Non-pigmented ciliary epithelial cell (primary cell): ENCODE results near the gene SCUBE2.

ENCODE experiments used
- DNase-seq: peaks from one replicate; pipeline ENCODE4 v3.0.0-alpha.2; 2010; ENCODE audit warnings: low read depth

SCUBE2 gene

DNA sequence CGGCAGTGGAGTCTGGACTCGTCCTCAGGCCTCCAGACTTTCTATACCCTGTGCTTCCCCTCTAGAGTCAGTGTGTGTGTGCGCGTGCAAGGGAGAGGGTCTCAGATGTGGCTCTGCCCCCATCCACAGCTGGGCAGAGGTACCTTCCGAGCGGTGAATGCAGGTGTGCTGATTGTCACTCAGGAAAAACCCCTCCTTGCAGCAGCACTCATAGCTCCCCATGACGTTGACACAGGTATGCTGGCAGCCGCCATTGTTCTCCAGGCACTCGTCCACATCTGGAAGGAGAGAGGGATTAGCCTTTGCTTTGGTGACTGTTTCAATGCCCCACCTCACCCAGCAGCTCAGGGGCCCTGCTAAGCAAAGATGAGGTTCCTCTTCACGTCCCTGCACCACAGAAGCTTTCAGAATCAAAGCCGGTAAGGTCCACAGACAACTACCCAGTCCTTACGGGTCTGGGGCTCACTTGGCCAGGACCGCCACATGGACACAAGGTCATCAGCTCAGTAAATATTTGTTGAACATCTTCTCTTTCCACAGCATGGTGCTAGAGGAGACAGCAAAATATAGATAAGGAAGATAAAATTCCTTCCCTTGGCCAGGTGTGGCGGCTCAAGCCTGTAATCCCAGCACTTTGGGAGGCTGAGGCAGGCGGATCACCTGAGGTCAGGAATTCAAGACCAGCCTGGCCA lies 16.9 kb downstream of the SCUBE2 start:
- no peak for DNase-seq

GRCh38 chr11:9073466-9074225 lies 17.8 kb downstream of the SCUBE2 start:
- DNase-seq: no peak

DNA sequence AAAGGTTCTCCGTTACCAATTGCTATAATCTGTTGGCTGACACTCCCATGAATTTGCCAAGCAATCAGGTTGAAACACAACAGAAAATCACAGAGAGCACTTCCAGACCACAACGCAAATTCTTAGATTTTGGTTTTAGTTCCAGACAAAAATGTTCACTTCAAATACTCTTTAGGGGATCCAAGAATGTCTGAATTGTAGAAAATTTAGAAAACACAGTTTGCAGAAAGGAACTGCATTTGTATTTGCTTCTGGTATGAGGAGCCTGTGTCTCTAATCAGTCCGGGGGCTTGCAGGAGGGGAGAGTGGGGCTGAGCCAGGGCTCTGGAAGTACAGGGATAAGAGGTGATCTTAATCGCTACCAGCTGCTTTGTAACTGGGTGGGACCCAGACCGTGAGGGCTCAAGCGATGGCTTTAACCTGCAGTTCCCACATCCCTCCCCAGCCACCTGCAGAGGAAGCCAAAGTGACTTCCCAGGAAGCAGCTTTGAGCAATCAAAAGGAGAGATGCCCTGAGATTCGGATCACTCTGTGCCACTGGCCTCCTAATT lies 18.7 kb downstream of the SCUBE2 start:
- no peak for DNase-seq

- DNase-seq: no peak
These were observed 19.7 kb downstream of the SCUBE2 start for GRCh38 chr11:9071692-9072091.

GRCh38 chr11:9070749-9071491 lies 20.5 kb downstream of the SCUBE2 start:
- DNase-seq: no peak

DNA sequence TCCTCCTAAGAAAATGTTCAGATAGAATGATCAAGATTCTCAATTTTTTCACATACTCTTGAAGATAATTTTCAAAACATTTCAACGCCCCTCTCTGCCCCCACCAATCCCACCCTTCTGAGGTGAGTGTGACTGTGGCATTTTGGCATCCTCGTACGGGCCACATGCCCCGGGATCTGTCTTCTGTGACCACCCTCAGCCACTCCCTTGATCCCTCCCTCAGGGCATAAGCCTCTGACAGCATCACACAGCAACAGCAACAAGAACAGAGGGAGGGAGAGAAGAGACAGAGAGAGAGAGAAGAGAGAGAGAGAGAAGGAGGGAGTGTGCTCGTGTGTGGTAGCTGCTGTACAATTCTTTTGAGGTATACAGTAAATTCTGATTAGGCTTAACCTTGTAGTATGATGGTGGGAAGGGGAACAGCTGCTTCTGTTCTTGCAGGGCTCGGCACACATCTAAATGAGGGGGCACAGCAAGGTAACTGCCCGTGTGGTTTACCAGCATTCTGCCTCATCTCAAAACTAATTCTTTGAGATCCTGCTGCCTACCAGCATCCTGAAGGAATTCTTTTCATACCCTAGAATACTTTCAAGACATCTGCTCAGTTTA lies 21.4 kb downstream of the SCUBE2 start:
- no peak for DNase-seq

GRCh38 chr11:9069256-9069655 lies 22.1 kb downstream of the SCUBE2 start:
- no peak for DNase-seq

DNA sequence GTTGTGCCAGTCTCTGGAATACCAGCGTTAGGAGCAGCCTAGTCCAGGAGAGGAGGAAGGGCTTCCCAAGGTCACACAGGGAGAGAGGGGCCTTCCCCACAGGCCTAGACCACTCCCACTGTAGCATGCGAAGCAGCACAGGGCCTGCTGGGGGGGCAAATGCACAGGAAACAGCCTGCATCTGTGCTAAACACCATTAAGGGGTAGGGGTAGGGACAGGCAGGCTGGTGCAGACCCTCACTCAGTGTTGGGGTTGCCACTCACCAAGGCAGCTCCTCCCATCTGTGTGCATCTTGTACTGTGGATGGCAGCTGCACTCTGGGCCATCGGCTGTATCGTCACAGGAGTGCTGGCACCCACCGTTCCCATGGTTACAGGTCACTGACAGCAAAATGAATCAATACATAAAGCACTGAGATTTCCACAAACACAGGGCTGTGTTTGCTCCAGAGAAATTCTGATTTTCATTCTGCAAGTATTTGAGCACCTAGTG lies 24.9 kb downstream of the SCUBE2 start:
- no peak for DNase-seq

DNA sequence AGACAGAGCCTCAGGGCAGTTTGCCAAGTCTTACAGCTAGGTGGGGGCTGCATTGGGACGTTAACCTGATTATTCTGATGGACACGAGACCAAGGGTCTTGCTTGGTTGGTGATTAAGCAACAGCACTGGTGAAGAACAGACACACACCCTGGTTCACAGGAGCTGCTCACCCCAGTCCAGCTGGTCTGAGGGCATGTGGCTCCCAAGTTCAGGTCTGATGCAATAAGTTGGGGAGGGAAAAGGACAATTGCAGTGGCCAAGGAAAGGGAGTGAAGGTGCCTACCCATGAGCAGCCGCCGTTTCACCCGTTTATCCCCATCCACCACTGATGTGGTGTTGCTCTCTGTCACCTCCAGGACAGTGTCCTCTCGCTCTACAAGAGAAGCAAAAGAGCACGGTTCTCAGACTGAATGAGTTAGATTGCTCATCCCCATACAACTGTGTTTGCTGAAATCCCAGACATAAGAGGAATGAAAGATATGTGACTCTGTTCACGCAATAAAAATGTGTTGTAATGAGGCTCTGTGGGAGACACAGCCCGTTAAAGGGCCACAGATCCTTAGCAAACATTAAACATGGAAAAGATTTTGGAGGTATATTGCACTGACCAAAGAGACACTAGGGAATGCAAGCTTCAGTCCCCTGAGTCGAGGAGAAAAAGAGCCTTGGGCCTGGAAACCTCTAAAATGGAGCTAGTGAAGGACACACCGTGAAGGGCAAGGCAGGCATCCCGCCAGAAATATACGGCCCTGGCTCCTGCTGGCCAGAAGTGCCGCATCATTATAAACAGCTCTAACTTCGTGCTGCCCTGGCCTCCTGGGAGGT lies 25.6 kb downstream of the SCUBE2 start:
- DNase-seq: no peak

GRCh38 chr11:9061807-9062206 lies 29.6 kb downstream of the SCUBE2 start:
- no peak for DNase-seq

- DNase-seq: no peak
These were observed 30.7 kb downstream of the SCUBE2 start for GRCh38 chr11:9060700-9061111.

DNA sequence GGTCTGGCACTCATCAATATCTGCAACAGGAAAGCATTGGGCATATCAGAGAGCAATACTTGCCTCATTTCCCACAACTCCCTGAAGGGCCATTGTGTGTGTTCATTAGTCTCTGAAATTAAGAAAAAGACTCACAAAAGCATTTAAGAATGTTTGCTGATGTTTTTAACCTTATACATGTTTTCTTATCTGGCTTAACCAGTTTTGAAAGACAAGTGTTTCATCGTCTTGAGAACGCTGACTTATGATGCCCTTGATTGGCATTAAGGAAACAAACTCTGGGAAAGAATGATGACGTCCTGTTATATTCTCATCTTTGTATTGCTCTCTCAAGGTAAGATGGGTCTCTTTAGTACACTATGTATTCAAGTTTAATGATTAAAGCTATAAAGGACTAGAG lies 32.0 kb downstream of the SCUBE2 start:
- DNase-seq: no peak

DNA sequence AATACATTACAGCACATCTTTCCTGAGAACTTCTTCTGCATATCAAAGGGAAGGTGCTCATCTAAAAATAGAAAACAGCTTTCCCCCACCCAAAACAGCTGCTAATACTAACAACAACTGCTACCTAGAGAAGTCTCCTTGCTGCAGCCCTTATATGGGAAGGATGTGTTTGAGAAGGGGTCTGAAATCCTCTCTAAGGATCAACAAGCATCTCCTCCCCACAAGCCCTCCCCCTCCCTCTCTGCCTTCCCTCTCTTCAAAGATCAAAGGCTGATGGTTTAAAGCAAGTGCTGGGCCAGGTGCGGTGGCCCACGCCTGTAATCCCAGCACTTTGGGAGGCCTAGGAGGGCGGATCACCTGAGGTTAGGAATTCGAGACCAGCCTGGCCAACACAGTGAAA lies 33.5 kb downstream of the SCUBE2 start:
- no peak for DNase-seq

DNA sequence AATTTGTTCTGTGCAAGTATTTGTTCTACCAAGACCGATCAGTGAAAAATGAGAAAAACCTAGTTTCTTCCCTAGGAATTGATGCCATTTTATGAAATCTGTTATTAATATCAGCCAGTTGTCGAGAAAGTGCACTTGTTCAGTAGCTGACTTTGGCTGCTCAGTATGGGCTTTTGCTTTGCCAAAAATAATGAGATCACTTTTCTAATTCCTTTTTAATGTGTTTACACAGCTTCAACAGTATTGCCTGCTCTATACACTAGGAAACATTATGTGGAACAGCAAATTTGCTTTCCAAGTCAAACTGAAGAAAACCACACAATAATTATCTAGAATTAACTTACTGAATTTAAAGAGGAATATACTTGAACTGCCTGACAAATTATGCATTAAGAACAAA lies 34.4 kb downstream of the SCUBE2 start:
- DNase-seq: no peak

DNA sequence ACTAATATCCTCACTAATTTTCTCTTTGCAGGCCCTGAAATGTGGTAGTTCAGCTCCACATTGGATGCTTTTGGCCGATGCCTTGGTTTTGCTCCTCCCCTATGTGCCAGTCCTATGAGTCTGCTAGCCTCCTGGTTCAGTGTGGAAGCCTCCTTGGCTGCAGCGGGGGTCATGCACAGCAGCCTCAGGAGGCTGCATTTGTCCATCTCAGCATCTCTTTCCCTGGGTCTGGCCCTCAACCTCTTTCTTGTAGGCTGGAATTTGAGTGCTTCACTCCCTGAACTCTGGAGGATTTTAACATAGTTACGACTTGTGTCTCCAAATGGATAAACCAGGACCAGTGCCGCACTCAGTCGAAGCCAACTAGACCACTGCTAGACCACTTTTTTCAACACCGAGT lies 34.9 kb downstream of the SCUBE2 start:
- no peak for DNase-seq

GRCh38 chr11:9053316-9054035 lies 37.9 kb downstream of the SCUBE2 start:
- DNase-seq: no peak

- DNase-seq: no peak
These were observed 39.1 kb downstream of the SCUBE2 start for GRCh38 chr11:9052316-9052715.

DNA sequence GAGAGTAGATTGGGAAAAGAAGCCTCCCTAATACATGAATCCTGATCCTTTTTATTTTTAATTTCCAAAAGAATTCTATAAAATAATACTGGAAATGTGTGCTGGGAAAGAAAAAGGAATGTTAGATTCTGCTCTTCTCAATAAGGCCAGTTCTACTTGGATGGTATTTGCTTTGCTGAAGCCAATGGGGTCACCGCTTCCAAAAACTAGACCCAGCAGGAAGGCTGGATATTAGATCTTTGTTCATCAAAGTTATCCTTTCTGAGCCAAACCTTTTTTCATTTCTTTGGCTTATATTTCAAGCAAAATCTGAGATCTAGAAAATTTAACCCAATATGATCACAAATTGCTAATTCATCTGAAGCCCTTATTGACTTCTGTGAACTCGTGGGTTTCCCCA lies 41.4 kb downstream of the SCUBE2 start:
- DNase-seq: no peak

DNA sequence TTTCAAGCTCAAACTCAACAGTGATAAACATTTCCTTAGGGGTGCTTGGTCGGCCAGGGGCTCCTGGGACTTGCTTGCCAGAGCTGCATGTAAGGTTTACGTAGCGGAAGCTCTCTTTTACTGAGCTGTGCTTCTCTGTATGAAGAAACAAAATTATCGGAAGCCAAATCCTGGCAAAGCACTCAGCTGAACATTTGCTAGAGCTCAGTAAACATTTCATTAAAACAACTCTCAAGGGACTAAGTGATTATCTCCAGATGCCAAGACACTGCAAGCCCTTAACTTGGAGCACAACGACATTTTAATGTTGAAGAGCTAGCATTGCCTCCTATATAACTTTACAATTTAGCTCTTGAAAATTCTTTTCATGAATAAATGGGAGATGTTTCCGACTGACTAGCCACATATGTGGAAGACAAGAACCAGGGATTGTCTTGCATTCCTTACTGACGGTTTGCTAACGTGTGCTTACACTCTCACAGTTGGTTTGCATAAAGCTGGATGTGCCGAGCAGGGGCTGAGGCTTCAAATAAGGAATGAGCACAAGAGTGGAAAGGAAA lies 43.4 kb downstream of the SCUBE2 start:
- no peak for DNase-seq

- no peak for DNase-seq
These were observed 44.9 kb downstream of the SCUBE2 start for GRCh38 chr11:9046481-9046880.
